NCI-H2107 treated with DMSO at 0.1 percent for 48 hours (cell line): Measurements from ENCODE around the gene LGMN.
"Not testable (repeated sequence)": the region's sequence is repeated elsewhere in the genome, so short reads cannot be mapped to it uniquely, and the experiment has no call there.

Experiments used
- DNase-seq: peaks from one replicate; lab custom pipeline; 2025; ENCODE audit not compliant: unreplicated experiment; lab: John Stamatoyannopoulos, UW

LGMN gene

DNA sequence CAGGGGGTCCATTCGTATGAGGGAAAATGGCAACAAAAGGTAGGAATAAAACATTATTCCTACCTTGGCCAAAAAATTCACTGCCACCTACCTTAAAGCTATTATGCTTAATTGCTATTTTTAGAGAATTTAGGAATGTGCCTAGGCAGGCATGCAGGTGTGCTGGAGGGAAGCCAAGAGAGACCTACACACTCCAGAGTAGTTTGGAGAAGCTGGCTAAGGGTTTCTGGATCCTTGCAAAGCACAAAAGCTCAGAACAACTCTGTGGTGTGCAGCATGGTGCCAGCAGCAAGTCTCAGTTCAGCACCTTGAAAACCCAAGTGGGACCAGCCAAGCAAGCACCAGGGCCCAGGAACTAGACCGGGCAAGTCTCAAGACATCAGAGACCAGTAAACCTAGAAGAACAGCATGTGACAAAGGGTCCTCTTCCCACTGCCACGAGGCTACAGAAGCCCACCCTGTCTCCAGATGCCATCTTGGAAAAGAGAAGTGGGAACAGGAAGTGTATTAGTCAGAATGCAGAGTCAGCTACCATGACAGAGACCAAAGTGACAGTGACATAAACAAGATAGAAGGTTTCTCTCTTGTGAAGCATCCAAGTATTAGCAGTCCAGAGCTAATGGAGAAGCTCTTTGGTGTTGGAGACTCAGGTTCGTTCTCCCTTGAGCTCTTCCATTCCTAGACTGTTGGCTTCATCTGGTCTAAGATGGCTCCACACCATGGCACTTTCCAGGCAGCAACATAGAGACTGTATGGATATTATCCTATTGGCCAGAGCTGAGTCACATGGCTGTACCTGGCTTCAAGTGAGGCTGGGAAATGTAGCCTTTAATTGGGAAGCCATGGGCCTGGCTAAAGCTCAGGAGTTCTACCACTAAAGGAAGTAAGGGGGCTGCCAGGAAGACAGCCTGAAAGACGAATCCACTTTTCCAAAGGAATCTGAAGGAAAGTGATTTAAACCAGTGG lies 15.5 kb upstream of the LGMN start:
- DNase-seq = not testable (repeated sequence)

DNA sequence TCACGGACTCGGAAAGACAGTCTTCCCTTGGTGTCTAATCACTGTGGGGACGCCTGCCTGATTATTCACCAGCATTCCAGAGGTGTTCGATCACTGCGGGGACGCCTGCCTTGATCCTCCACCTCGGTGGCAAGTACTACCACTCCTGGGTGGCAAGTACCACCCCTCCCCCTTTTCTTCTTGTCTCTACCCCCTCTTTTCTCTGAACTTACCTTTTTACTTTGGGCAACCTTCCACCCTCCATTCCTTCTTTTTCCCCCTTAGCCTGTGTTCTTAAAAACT lies 12.0 kb upstream of the LGMN start:
- no peak for DNase-seq

DNA sequence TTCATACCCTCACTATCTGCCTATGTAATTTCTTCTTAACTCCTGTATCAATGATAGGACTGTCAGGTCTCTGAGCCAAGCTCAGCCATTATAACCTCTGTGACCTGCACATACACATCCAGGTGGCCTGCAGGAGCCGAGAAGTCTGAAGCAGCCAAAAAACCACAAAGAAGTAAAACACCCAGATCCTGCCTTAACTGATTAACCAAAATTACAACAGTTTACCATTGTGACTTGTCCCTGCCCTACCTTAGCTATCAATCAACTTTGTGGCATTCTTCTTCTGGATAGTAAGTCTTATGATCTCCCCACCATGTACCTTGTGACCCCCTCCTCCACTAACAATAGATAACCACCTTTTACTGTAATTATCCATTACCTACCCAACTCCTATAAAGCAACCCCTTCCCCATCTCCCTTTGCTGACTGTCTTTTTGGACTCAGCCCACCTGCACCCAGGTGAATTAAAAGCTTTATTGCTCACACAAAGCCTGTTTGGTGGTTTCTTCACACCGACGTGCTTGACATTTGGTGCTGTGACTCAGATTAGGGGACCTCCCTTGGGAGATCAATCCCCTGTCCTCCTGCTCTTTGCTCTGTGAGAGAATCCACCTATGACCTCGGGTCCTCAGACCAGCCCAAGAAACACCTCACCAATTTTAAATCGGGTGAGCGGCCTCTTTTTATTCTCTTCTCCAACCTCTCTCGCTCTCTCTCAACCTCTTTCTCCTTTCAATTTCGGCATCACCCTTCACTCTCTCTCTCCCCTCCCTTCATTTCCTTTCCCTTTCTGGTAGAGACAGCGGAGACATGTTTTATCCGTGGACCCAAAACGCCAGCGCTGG lies 11.5 kb upstream of the LGMN start:
- no peak for DNase-seq

DNA sequence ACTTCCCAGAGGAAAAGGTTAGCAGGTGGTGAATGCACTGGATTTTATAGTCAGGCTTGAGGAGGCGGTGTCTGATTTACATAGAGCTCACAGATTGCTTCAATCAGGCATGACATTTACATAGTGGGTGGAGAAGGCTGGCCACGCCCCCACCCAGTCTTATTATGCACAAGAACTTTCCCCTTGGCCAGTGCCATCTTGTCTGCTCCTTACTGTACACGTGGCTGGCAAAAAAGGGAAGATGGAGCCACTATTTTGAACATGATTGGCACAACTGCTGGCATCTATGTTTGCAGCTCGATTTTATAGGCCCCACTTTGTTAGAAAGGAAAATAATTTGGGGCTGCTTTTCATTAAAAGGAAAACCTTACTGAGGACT lies 10.9 kb upstream of the LGMN start:
- DNase-seq = no peak

DNA sequence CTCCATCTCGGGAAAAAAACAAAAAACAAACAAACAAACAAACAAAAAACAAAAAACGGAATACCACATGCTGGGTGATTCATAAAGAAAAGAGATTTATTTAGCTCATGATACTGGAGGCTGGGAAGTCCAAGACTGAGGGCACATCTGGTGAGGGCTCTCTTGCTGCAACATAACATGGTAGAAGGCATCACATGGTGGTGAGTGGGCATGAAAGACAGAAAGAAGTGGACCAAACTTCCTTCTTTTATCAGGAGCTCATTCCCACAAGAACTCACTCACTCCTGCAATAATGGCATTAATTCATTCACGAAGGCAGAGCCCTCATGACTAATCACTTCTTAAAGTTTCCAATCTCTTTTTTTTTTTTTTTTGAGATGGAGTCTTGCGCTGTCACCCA lies 8.0 kb upstream of the LGMN start:
- DNase-seq = no peak

DNA sequence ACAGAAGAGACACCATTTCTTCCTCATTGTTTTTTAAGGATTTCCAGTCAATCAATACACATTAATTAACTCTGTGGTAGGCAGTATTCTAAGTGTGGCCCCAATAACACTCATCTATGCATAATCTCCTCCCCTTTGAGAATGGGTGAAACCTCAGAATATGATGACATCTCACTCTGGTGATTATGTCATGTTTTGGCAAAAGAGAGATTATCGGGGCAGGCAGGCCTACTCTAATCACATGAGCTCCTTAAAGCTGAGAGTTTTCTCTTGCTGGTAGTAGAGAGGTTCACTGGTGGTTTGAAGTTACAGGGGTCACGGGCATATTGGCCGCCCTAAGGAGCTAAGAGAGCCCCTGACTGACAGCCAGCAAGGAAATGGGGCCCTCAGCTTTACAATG lies 7.1 kb upstream of the LGMN start:
- DNase-seq = peak; percentile 12

DNA sequence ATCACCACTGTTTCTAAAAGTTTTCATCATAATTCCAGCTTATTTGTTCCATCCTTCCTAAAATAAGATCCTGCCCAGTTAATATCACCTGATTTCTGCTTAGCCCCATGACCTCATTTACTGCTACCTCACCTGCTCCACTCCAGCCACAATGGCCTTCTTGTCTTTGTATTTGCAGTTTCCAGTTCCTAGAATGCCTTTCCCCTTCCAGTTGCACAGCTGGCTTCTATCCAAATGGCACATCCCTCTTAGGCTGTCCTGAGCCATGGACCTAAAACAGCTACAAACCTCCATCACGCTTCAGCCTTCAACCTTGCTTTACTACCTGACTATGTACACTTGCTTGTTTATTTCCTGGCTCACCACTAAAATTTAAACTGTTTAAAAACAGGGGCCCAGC lies 6.5 kb upstream of the LGMN start:
- DNase-seq = peak; percentile 36

DNA sequence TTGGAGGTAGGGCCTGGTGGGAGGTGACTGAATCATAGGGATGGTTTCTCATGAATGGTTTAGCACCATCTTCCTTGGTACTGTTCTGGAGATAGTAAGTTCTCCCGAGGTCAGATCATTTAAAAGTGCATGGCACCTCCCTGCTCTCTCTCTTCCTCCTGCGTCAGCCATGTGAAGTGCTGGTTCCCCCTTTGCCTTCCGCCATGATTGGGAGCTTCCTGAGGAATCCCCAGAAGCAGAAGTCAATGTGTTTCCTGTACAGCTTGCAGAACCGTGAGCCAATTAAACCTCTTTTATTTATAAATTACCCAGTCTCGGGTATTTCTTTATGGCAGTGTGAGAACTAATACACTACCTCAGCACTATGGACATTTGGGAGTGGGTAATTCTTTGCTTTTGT lies 4.8 kb upstream of the LGMN start:
- no peak for DNase-seq

DNA sequence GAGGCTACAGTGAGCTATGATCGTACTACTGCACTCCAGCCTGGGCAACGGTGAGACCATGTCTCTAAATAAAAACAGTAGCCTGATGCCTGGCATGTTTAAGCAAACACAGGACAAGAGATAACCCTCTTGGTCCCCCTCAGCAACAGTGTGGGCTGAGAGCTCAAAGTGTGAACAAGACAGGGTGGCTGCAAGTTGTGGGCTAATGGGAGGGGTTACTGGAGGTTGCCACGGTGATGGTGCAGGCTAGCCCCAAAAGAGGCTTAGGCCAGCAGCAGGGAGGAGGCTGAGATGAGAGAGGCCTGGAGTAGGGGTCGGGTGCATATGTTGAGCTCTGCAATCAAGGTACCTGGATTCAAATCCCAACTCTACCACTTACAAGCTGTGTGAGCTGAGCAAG lies 3.4 kb upstream of the LGMN start:
- DNase-seq = no peak

DNA sequence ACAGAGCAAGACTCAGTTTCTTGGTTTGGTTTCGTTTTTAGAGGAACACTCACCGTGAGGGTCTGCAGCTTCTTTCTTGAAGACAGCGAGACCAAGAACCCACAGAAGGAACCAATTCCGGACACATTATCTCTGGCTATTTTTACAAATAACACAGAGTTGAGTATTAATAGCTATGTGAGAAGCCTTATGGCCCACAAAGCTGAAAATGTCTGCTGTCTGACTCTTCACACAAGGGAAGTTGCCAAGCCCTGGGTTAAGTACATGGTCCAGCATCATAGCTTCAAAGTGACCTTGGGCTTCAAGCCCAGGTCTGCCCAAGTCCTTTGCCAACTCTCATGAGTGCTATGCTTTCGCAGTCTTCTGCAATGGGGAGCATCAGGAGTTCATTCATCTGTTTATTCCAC lies 2.6 kb upstream of the LGMN start:
- no peak for DNase-seq

DNA sequence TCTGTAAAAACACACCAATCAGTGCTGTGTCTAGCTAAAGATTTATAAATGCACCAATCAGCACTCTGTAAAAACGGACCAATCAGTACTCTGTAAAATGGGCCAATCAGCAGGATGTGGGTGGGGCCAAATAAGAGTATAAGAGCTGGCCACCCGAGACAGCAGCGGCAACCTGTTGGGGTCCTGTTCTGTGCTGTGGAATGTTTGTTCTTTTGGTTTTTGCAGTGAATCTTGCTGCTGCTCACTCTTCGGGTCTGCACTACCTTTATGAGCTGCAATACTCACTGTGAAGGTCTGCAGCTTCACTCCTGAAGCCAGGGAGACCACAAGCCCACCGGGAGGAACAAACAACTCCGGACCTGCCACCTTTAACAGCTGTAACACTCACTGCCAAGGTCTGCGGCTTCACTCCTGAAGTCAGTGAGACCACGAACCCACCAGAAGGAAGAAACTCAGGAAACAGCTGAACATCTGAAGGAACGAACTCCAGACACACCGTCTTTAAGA lies 1.8 kb upstream of the LGMN start:
- not testable (repeated sequence) for DNase-seq

DNA sequence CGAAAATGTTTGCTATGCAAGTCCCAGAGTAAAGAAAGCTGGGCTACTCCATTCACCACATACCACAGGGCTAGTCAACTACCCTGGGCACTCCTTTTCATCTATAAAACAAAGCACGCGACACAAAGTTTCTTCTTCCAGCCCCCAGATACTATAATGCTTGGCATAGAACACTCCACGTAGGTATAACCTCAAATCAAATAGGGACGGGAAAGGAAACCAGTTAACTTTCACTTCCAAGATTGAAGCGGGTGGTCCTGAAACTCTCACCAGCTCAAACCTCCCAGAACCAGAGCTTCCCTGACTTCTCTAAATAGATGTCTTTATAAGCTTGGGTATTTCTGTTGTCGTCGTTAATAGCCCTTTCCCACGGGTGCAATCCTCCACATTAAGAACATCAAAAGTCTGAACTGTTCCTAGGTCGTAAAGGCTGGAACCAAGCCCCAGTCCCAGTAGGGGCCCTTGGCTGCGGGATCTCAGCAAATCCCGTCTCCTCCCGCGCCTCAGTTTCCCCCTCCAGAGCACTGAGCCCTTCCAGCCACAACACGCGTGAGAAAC lies 647 bp downstream of the LGMN start:
- no peak for DNase-seq

DNA sequence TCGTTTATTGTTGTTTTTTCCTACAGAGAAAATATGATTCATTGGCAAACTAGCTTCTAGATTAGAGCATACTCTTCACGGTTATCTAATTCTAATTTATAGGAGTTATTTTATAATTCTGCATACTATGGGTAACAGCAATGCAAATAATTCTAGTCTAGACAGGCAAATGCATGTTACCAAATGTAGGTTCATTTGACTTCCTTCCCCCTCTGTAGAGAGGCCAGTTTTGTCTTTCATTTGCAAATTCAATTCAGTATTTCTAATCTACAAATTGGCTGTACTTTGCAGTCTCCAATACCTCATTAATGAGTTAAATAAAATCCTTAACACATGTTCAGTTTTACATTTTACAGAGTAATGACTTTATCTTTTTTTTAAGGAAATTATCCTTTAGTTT lies 4.2 kb downstream of the LGMN start:
- no peak for DNase-seq

DNA sequence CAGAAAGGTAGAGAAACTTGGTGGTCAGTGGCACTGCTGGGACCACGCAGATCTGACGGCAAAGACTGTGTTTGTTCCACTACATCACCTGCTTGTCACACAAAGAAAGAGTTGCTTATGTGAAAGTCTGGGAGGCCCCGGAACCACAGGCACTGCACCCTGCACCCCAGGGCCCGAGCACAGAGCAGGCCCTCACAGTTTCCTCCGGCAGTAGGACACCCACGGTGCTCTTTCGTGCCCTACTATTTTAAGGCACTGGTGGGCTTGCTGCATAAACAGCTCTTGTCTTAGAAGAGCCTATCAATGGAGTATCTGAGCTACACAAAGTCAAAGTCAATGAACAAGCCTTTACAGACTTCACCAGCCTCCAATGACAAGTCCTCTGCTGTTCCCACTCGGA lies 8.0 kb downstream of the LGMN start:
- no peak for DNase-seq

DNA sequence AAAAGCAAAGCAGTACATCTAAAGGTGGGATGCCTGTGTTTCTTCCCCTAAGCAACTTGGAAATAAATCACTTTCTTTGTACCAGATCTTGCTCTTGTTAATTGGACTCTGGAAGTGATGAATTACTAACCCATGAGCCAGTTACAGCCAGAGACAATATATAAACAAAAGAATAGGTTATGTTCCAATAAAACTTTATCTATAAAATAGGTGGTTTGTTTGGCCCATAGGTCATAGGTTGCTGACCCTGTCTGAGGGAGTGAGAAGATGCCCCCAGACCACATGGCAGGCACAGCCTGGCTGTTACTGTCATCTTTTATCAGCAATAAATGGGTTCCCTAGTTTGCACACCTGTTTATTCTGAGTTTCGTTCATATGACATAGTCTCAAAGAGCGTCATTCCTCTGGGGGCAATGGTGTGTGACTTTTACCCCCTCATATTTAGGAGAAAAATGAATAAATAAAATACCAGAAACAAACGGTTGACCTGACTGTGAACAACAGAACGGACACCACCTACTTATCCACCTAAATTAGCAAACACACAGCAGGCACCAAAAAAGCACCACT lies 10.7 kb downstream of the LGMN start:
- DNase-seq = no peak

DNA sequence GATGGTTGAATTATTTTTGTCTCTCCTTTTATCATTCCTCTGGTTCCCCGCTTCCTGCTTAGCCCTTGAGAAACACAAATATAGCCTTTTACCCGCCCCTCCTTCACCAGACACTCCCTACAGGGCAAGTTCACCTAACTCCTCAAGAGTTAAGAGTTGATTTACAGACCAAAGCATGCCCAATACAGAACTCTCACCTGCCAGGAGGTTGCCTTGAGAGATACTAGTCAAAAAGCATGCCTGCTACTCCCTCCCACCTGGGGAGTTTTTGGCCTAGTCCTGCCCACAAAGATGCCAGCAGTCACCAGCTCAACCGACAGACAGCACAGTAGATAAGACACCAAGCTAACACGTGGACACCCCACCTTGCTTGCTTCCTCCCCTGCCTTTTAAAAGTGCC lies 11.2 kb downstream of the LGMN start:
- DNase-seq = no peak

DNA sequence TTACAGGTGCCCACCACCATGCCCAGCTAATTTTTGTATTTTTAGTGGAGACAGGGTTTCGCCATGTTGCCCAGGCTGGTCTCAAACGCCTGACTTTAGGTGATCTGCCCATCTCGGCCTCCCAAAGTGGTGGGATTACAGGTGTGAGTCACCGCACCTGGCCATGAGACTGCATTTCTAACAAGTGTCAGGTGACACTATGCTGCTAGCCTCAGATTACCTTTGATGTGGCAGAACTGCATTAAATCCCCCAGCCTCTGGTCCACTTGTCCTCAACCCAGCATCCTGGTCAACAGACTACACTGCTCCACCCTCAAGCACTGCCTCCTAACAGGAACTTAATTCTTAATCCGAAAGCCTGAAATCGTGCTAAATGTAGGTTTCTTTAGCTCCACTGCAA lies 13.1 kb downstream of the LGMN start:
- no peak for DNase-seq

DNA sequence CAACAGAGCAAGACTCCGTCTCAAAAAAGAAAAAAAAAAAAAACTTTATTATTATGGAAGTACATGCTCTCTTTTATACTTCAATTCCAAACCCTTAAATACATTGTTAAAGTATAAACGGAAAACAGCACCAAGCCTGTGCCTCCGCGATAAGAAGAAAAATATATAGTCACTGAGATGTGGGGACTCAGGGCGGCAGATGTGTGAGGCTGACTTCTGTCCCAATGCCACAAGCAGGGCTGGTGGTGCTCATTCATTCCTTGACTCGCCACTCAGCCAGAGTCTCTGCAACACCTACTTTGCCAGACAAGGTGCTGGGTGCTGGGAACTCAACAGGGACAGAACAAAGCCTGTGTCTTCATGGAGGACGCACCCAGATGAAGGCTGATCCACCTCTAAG lies 13.8 kb downstream of the LGMN start:
- no peak for DNase-seq

DNA sequence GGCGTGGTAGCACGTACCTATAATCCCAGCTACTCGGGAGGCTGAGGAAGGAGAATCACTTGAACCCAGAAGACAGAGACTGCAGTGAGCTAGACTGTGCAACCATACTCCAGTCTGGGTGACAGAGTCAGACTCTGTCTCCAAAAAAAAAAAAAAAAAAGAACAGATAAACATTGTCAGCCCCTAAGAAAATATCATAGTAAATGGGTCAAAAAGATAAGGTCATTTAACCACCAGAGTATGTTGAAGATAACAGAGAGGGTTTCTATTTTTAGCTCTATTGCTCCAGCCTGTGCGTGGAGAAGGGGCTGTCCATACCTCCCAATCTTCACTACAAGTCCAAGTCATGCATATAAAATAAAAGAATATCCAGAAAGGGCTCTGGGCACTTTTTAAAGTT lies 15.4 kb downstream of the LGMN start:
- no peak for DNase-seq

DNA sequence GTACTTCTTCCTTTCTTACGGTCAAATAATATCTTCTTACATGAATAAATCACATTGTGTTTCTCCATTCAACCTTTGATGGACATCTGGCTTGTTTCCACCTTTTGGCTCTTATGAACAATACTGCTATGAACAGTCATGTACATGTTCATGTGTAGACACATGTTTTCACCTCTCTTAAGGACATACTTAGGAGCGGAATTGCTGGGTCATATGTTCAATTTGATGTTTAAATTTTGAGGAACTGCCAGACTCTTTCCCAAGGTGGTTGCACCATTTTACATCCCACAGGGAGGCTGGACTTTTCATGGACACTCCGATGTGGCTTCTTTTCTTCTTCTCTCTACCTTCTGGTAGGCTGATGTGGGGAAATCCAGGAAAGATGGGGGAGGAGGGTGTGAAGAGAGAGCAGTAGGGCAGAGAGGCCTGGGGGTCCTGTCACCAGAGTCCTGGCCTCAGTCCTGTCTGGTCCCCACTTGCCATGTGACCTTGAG lies 16.8 kb downstream of the LGMN start:
- no peak for DNase-seq

DNA sequence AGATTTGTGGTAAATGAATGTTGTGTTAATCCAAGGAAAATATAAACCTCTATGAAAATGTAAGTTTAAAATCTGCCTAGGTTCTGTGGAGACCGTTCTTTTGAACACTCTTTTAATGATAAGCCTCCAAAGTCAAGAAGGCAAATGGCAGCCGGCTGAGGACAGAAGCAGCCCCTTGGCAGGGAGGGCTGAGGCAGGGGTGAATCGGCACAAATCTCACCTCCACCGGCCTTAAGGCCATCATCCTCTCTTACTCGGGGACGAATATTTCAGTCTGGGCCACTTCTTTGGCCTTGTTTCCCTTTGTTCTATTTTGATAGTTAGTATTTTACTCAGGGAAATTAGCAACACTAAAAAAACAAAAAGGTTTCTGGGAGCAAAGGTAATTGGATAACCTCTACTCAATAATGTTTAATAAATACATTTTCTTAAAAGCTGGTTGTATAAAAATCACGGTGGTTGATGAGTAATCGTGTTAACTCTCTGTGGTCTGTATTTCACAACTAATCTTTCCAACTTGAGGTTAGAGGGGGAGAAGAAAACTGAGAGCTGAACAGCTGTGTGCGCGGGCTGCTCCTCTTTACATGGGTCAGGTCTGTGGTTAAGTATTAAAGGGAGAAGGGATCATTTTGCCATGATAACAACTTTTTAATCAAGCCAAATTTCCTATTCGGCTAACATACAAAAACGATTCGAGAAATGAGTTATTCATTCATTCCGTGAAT lies 18.6 kb downstream of the LGMN start:
- DNase-seq = peak; percentile 36
